Activated T-helper 2 cell treated with anti-CD3 and anti-CD28 coated beads, Interferon-gamma antibody, Interleukin-2, Interleukin-4, amounts not matched to agents 10 μg/mL and 5 μg/mL and 100 μg/mL, durations not matched to agents 14 hours and 24 hours and 36 hours (primary cell): ENCODE results near the gene CRACR2A. TPM values are rescaled to one million over a fixed set of nuclear protein-coding genes. Genes with fewer than 3 reads are reported as not detected.

ENCODE experiments used
- DNase-seq: peaks from one replicate; pipeline ENCODE4 v3.0.0; 2021; ENCODE audit warnings: low spot score
- H3K27ac Mint-ChIP-seq: one replicate; pipeline ENCODE4 v1.8.0; 2021; ENCODE audit warnings: mixed read lengths
- H3K27me3 Mint-ChIP-seq: one replicate; pipeline ENCODE4 v1.8.0; 2021; ENCODE audit warnings: low read depth, mixed read lengths
- H3K36me3 Mint-ChIP-seq: one replicate; pipeline ENCODE4 v1.8.0; 2021; ENCODE audit warnings: low read depth, mixed read lengths
- H3K4me1 Mint-ChIP-seq: one replicate; pipeline ENCODE4 v1.8.0; 2021; ENCODE audit warnings: low read depth, mixed read lengths
- H3K4me3 Mint-ChIP-seq: one replicate; pipeline ENCODE4 v1.8.0; 2021; ENCODE audit warnings: low read depth, mild to moderate bottlenecking, moderate library complexity, mixed read lengths
- H3K9me3 Mint-ChIP-seq: one replicate; pipeline ENCODE4 v1.8.0; 2021; ENCODE audit warnings: mixed read lengths
- intact Hi-C: fragments of 100-400 bp; cut with micrococcal nuclease; formaldehyde crosslinking; loops from one replicate; pipeline ENCODE4 v1.15.1; 2023
- total RNA-seq: library from RNA; stranded (reverse); gene quantifications from 2 replicates; pipeline ENCODE4 v1.2.3, GENCODE V29; 2022

Gene CRACR2A
- total RNA-seq, 1 donor from 2014 or later, result 24.6 TPM

- no peaks in the 10 kb centered on the region for H3K9me3 Mint-ChIP-seq
- DNase-seq, result no peak
- H3K27me3 Mint-ChIP-seq, result no peaks in the 10 kb centered on the region
- peaks cover 40% of the 10 kb centered on the region for H3K36me3 Mint-ChIP-seq
- H3K4me1 Mint-ChIP-seq, result peaks cover 18% of the 10 kb centered on the region
- no peak overlapping the region for H3K4me3 Mint-ChIP-seq
- intact Hi-C loops, result no loop called here
- H3K27ac Mint-ChIP-seq, result peak overlapping the region; percentile 9
These were observed 129.9 kb downstream of the CRACR2A start for GRCh38 chr12:3622822-3623690.

DNA sequence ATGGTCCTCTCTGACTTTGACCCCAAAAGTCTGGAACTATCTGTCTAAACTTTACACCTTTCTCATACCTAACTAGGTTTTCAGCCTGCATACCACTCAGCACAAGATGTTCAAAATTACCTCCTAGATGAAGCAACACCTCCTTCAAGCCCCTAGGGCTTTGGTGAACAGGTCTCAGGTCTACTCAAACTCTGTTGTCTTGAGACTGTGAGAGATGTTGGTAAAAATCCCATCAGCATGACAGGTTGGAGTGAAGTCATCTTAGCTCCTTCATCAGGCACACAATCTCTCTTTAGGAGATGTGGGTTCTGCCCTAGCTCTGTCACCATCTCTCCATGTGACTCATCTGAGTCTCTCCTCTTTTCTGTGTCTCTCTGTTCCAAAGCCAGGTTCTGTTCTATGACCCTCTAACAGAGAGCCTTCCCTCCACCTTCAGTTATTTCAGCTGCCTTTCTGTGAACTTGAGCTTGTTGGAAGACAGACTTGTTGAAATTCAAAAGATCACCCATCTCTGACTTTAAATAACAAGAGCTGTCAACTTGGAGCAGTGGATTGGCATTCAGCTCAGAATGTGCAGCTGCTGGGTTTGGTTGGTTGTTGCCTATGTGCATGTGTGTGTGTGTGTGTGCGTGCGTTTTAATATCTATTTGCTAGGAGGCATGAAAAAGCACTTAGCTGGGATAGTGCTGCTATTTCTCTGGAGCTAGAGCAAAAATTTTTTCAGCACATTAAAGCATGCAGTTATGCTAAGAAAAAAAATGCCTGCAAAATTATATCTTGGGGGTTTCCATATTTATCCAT is 130.7 kb downstream of the CRACR2A start:
- Mint-ChIP-seq H3K9me3 (no peaks in the 10 kb centered on the region), H3K36me3 (peaks cover 37% of the 10 kb centered on the region), H3K4me1 (peaks cover 18% of the 10 kb centered on the region), H3K27ac (peak overlapping the region; percentile 69), H3K4me3 (no peak overlapping the region), H3K27me3 (no peaks in the 10 kb centered on the region)
- intact Hi-C loops, result no loop called here
- DNase-seq, result no peak

DNA sequence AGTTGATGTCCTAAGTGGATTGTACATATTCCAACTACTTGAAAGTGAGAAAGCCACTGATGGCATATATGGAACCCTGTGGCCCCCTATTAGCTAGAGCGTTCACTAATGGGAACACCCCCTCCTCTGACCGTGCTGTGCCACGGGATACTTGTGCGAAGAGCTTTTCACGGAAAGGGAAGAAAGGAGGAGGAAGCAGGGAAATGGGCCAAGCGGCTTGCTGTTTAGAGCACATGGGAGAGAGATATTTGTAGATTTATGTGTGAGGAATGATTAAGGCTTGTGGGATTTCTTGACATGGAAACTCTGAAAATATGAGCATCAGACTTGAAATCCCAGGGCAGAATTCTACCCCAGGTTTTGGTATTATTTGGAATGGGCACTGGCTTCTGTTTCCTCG is 132.1 kb downstream of the CRACR2A start:
- Mint-ChIP-seq H3K27ac (no peak overlapping the region), H3K27me3 (no peaks in the 10 kb centered on the region), H3K4me1 (peaks cover 24% of the 10 kb centered on the region), H3K4me3 (no peak overlapping the region), H3K9me3 (no peaks in the 10 kb centered on the region), H3K36me3 (peaks cover 29% of the 10 kb centered on the region)
- no peak for DNase-seq
- intact Hi-C loops, result loop anchor here (2.0 kb wide), 1 partner anchor 20 kb away; no protein-coding TSS in a partner anchor

DNA sequence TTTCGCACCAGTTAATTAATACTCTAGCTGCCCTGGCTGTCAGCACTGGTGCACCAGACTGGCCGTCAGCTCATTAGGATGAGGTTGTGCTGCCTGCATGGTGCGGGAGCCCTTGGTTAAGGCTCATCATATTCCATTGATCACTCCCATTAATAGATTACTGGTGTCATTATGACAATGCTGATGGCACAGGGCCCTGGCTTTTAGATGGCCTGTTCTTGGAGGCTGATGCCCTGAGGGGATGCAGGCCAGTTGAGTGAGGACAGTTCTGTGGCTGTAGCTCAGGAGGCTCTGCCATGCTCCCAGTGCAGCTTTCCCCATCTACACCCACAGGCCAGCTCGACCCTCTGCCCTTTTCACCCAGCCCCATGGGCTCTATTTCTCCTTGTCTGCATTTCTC is 135.3 kb downstream of the CRACR2A start:
- Mint-ChIP-seq H3K4me1 (peaks cover 15% of the 10 kb centered on the region), H3K27ac (no peak overlapping the region), H3K9me3 (no peaks in the 10 kb centered on the region), H3K27me3 (no peaks in the 10 kb centered on the region), H3K4me3 (no peak overlapping the region), H3K36me3 (peaks cover 42% of the 10 kb centered on the region)
- intact Hi-C loops, result no loop called here
- no peak for DNase-seq

GRCh38 chr12:3615862-3616261 is 137.0 kb downstream of the CRACR2A start:
- H3K9me3 Mint-ChIP-seq, result no peaks in the 10 kb centered on the region
- no peak overlapping the region for H3K27ac Mint-ChIP-seq
- intact Hi-C loops, result no loop called here
- peaks cover 32% of the 10 kb centered on the region for H3K36me3 Mint-ChIP-seq
- H3K27me3 Mint-ChIP-seq, result no peaks in the 10 kb centered on the region
- H3K4me3 Mint-ChIP-seq, result no peak overlapping the region
- DNase-seq, result no peak
- peaks cover 6% of the 10 kb centered on the region for H3K4me1 Mint-ChIP-seq

GRCh38 chr12:3614806-3615466 is 138.0 kb downstream of the CRACR2A start:
- H3K4me3 Mint-ChIP-seq, result no peak overlapping the region
- no peak for DNase-seq
- no peaks in the 10 kb centered on the region for H3K9me3 Mint-ChIP-seq
- intact Hi-C loops, result no loop called here
- H3K27ac Mint-ChIP-seq, result no peak overlapping the region
- peaks cover 31% of the 10 kb centered on the region for H3K36me3 Mint-ChIP-seq
- H3K27me3 Mint-ChIP-seq, result no peaks in the 10 kb centered on the region
- H3K4me1 Mint-ChIP-seq, result peaks cover 6% of the 10 kb centered on the region

- peaks cover 41% of the 10 kb centered on the region for H3K36me3 Mint-ChIP-seq
- intact Hi-C loops, result no loop called here
- no peak overlapping the region for H3K27ac Mint-ChIP-seq
- H3K9me3 Mint-ChIP-seq, result peaks cover 5% of the 10 kb centered on the region
- H3K4me3 Mint-ChIP-seq, result no peak overlapping the region
- H3K4me1 Mint-ChIP-seq, result peaks cover 6% of the 10 kb centered on the region
- no peaks in the 10 kb centered on the region for H3K27me3 Mint-ChIP-seq
- no peak for DNase-seq
These were observed 139.1 kb downstream of the CRACR2A start for GRCh38 chr12:3613641-3614395.

- Mint-ChIP-seq H3K4me1 (peaks cover 5% of the 10 kb centered on the region), H3K27ac (no peak overlapping the region), H3K4me3 (no peak overlapping the region), H3K27me3 (no peaks in the 10 kb centered on the region), H3K36me3 (peaks cover 39% of the 10 kb centered on the region), H3K9me3 (peaks cover 5% of the 10 kb centered on the region)
- intact Hi-C loops, result no loop called here
- no peak for DNase-seq
These were observed 140.8 kb downstream of the CRACR2A start for GRCh38 chr12:3611860-3612703.

DNA sequence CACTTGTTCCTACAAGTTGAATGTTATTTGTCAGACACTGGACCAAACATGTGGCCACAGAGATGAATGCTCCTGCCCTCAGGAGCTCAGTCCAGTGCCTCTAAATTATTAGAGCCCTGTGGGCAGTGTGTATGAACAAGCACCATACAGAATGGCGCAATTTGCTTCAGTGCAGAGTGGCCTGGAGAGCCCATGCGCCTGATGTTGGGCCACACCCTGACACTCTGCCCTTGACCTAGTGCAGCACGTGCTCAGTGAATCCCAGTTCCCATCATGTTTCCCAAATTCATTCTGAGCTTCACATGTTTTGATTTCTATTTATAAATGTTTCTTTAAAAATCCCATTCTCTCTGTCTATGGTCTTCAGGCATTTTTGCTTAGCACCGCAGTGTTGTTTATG is 145.1 kb downstream of the CRACR2A start:
- H3K27me3 Mint-ChIP-seq, result peaks cover 23% of the 10 kb centered on the region

GRCh38 chr12:3607039-3607720 is 145.7 kb downstream of the CRACR2A start:
- peaks cover 15% of the 10 kb centered on the region for H3K36me3 Mint-ChIP-seq
- H3K27ac Mint-ChIP-seq, result no peak overlapping the region
- peaks cover 5% of the 10 kb centered on the region for H3K9me3 Mint-ChIP-seq
- H3K4me1 Mint-ChIP-seq, result no peaks in the 10 kb centered on the region
- DNase-seq, result no peak
- H3K4me3 Mint-ChIP-seq, result no peak overlapping the region
- H3K27me3 Mint-ChIP-seq, result peaks cover 23% of the 10 kb centered on the region
- intact Hi-C loops, result no loop called here

More for the DNA sequence above, 145.1 kb downstream of the CRACR2A start:
- Mint-ChIP-seq H3K4me3 (no peak overlapping the region), H3K27ac (no peak overlapping the region), H3K36me3 (peaks cover 15% of the 10 kb centered on the region), H3K4me1 (no peaks in the 10 kb centered on the region), H3K9me3 (peaks cover 5% of the 10 kb centered on the region)
- intact Hi-C loops, result no loop called here
- no peak for DNase-seq

DNA sequence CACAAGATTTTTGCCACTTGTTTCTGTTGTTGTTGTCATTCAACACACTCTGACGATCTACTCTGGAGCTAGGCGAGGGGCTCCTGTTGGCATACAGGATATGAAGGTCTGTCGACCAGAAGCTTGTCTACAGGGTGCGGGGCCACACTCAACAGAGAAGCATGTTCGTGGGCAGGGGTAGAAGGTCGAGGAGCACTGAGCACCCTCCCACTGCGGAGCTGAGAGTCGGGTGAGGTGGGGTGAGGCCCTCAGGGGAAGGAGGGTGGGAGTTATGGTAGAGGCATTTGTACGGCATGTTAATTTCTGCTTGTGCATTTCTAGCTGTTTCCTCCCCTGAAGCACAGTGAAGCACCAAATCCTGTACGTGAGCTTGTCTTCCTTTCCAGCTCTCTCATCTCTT is 146.8 kb downstream of the CRACR2A start:
- no peak for DNase-seq
- intact Hi-C loops, result no loop called here
- H3K27ac Mint-ChIP-seq, result no peak overlapping the region

More for the DNA sequence above, 146.8 kb downstream of the CRACR2A start:
- Mint-ChIP-seq H3K4me3 (no peak overlapping the region), H3K9me3 (peaks cover 5% of the 10 kb centered on the region), H3K36me3 (peaks cover 15% of the 10 kb centered on the region), H3K27me3 (peaks cover 24% of the 10 kb centered on the region), H3K4me1 (no peaks in the 10 kb centered on the region)
